ENCODE data around the gene DTX1.

- TF ChIP-seq FOXP2 (optimal IDR thresholded peaks at IDR 0.05; ENCODE audit: control extremely low read depth, extremely low read length, insufficient read depth) (no peak), POLR2AphosphoS5 (IDR thresholded peaks at IDR 0.05; ENCODE audit: borderline replicate concordance, low read depth, low read length) (no peak)
Observed at GRCh38 chr12:113140706-113141105, 84.2 kb downstream of the DTX1 start.
